Measurements from ENCODE around the gene SMARCD1.
A peak's percentile ranks its signal among the peaks of the same experiment; 100 is the strongest.

SMARCD1 gene

GRCh38 chr12:50070314-50071060 lies 14.7 kb upstream of the SMARCD1 start:
- TF ChIP-seq CTCF (IDR thresholded peaks at IDR 0.05; ENCODE audit: insufficient read depth, missing control alignments): peak; percentile 96
- FAIRE-seq (no peak), DNase-seq (ENCODE audit: insufficient read length, low spot score) (no peak)

GRCh38 chr12:50072198-50072907 lies 12.8 kb upstream of the SMARCD1 start:
- DNase-seq (ENCODE audit: insufficient read length, low spot score) (no peak), FAIRE-seq (no peak)
- no peak for TF ChIP-seq CTCF (IDR thresholded peaks at IDR 0.05; ENCODE audit: insufficient read depth, missing control alignments)

- DNase-seq (ENCODE audit: insufficient read length, low spot score): no peak
- FAIRE-seq: no peak
- TF ChIP-seq CTCF (IDR thresholded peaks at IDR 0.05; ENCODE audit: insufficient read depth, missing control alignments): no peak
Observed at GRCh38 chr12:50073206-50073605, 11.9 kb upstream of the SMARCD1 start.

- TF ChIP-seq CTCF (IDR thresholded peaks at IDR 0.05; ENCODE audit: insufficient read depth, missing control alignments): no peak
- DNase-seq (ENCODE audit: insufficient read length, low spot score): no peak
- no peak for FAIRE-seq
Observed at GRCh38 chr12:50073712-50074111, 11.4 kb upstream of the SMARCD1 start.

GRCh38 chr12:50074936-50075807 lies 10.0 kb upstream of the SMARCD1 start:
- FAIRE-seq (no peak), DNase-seq (ENCODE audit: insufficient read length, low spot score) (peak; percentile 60)
- peak; percentile 87 for TF ChIP-seq CTCF (IDR thresholded peaks at IDR 0.05; ENCODE audit: insufficient read depth, missing control alignments)

GRCh38 chr12:50075808-50076170 lies 9.4 kb upstream of the SMARCD1 start:
- TF ChIP-seq CTCF (IDR thresholded peaks at IDR 0.05; ENCODE audit: insufficient read depth, missing control alignments): no peak
- FAIRE-seq: no peak

More at GRCh38 chr12:50075808-50076170, 9.4 kb upstream of the SMARCD1 start:
- no peak for DNase-seq (ENCODE audit: insufficient read length, low spot score)

Measured in D721Med (cell line).